NCI-H748 treated with DMSO at 0.1 percent for 48 hours (cell line): Measurements from ENCODE around the gene CNOT9.
"Not testable (repeated sequence)": the region's sequence is repeated elsewhere in the genome, so short reads cannot be mapped to it uniquely, and the experiment has no call there.

ENCODE experiments used
- DNase-seq: peaks from one replicate; lab custom pipeline; 2025; lab: John Stamatoyannopoulos, UW

CNOT9 gene

DNA sequence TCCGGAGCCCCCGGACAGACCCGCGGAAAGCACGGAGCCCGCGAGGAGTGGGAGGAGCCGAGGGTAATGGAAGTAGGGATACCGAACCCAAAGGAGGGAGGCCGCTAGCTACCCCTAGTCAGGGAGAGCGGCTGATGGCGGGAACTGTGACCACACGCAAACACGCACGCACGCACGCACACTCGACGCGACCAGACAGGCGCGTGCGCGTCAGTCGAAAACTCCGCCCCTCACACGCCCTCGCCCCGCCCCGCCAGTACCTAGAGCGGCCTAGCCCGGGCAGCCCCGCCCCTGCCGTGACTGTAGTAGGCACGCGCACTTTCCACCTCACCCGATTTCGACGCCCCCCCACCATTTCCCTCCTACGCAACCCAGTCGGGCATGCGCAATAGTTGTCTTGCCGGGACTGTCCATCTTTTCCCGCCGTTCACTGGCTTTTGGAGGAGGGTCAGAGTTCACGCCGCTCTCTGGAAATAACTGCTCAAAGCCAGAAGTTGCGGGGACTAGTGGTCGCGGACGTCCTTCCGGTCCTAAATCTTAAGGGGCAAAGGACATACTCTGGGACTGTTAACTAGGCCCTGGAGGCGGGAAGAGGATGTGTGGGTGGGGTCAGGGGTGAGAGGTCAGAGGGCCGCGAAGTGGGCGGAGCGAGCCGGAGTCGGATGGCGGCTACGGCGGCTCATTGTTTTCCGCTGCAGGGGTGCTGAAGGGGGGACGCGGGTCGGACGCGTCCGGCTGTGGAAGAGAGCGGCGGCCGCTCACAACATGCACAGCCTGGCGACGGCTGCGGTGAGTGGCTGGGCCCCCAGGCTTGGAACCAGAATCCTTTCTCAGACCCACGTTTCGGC, at the start of gene CNOT9, which contains the start of gene USP37:
Gene CNOT9 (plus strand): TSS at position 650 of the 848 bp plus-strand sequence. CDS start 116 bp downstream, at position 766.
Gene USP37 (minus strand): TSS at position 162 of the 848 bp plus-strand sequence. CDS start 9,698 bp downstream, outside the sequence.
- DNase-seq = peak; percentile 97

DNA sequence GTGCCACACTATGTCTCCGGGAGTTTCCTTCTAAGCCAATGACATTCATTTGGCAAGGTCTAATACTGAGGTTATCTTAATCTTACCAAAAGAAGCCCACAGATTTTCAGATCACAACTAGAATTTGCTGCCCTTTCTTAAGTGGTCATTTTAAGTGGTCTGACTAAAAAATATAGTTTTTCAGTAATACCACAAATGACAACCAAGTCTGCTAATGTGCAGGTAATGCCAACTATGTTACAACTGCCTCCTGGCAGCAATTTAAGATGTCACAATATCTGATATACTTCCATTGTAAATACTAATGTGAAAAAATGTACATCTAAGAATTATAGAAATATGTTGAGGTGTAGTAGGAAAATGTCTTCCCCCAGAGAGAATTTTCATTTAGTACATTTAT, 49.8 kb upstream of the CNOT9 start:
- no peak for DNase-seq

DNA sequence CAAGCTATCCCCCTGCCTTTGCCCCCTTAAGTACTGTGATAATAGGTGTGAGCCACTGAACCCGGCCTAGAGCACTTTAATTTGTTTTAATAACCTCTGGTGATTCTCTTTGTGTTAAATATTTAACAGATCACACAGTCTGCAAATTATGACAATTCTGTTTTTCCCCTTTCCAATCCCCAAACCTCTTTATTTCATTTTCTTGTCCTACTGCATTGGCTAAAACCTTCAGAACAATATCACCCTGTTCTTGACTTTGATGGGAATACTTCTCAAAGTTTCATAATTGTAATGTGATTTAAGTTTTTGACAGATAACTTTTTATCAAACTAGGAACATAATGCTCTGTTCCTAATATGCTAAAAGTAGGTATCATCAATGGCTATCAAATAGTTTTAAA, 45.0 kb upstream of the CNOT9 start:
- DNase-seq = no peak

DNA sequence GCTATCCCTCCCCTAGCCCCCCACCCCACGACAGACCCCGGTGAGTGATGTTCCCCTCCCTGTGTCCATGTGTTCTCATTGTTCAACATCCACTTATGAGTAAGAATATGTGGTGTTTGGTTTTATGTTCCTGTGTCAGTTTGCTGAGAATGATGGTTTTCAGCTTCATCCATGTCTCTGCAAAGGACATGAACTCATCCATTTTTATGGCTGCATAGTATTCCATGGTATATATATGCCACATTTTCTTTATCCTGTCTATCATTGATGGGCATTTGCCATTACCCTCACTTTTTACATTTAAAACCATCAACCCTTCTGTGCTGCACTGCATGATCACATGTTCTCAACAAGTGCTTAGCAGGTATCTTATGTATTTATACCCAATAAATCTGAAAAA, 40.2 kb upstream of the CNOT9 start:
- DNase-seq = not testable (repeated sequence)

GRCh38 chr2:218529990-218530389, 38.6 kb upstream of the CNOT9 start:
- no peak for DNase-seq

- DNase-seq = no peak
Observed at GRCh38 chr2:218536804-218537494, 31.7 kb upstream of the CNOT9 start.

- DNase-seq = no peak
Observed at GRCh38 chr2:218540015-218540414, 28.6 kb upstream of the CNOT9 start.

DNA sequence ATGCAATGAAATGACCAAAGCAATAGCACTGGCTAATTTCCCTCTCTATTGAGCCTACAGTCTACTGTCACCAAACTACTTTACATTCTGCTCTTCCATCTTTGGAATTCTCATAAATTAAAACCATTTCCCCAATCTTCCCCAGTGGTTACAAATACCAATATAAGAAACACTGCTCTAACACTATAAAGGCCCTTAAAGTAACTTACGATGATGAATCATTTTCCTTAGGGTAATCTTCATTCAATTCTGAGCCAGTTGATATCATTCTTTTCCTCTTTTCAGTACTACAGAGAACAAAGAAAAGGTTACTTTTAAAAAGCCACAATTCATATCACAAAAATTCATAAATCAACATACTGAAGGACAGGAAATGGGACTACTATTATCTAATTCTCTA, 22.6 kb upstream of the CNOT9 start:
- no peak for DNase-seq

DNA sequence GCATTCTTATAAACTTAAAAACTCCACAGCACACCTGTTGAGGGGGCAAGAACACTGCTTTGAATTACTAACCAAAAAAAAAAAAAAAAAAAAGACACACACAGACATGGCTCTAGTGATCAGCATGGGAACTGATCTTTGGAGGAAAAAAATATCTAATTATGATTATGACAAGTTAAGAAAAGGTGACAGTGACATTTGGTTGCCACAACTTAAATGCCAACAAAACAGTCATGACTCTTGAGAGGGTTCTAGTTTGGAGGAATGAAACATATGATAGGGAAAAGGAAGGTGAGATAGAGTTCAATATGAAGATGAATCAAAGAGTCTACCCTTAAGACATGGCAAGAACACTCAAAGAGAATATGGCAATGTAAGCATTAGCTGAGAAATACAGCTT, 21.1 kb upstream of the CNOT9 start:
- no peak for DNase-seq

GRCh38 chr2:218547978-218548377, 20.7 kb upstream of the CNOT9 start:
- DNase-seq = no peak

- DNase-seq = not testable (repeated sequence)
Observed at GRCh38 chr2:218554225-218554624, 14.4 kb upstream of the CNOT9 start.

DNA sequence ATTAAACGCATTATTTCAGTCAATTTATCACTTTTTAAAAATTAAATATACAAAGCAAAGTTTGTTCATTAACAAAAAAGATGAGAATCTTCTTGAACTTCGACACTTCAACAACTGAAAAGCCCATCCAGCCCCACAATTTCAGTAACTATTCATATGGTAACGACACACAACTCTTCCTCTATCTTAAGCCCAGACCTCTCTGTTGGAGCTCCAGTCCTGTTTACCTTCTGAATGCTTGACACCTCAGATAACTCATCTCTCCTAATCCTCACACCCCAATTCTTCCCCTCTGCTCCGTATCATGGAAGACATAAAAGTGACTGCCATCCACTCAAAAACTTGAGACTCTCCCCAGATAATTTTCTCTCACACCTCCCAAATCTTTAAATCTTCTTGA, 13.1 kb upstream of the CNOT9 start:
- DNase-seq = no peak

DNA sequence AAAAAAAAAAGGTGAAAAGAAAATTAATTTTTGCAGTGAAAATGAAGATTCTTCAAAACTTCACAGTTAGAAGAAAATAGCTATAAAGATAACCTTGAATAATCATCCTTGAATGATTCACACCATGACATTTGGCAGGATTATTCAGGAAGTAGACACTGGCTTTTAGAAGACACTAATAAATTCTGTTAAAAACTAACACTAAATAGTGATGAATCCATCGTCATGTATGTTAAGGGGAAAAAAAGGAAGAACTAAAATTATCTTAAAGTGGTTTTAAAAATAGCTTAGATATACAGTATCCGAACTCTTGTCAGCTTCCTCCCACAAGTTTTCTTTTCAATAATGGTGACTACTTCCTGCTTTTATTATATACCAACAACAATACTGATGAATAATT, 10.7 kb upstream of the CNOT9 start:
- no peak for DNase-seq

DNA sequence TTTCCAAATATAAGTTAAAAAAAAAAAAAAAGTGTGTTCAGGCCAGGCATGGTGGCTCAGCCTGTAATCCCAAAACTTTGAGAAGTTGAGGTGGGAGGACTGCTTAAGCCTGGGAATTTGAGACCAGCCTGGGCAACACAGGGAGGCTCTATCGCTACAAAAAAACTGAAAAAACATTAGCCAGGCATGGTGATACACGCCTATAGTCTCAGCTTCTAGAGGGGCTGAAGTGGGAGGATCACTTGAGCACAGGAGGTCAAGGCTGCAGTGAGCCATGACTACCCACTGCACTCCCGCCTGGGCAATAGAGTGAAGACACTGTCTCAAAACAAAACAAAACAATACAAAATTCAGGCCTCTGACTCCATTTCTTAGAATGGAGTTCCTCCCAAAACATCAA, 9.7 kb upstream of the CNOT9 start:
- no peak for DNase-seq

GRCh38 chr2:218564056-218564455, 4.6 kb upstream of the CNOT9 start:
- DNase-seq = no peak

DNA sequence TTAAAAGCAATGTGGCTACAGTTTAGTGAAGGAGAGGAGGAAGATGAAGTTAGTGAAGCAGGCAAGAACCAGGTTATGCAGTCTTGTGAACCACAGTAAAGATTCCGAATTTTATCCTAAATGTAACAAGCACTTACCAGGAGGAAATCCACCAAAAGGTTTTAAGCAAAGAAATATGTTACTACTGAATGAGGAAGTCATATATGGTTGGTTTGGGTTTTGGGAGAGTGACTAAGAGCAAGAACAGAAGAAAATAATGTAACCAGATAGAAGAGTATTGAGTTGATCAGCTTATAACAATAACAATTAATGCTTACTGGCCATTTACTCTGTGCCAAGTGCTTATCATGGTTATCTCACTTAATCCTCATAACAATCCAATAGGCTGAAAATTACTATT, 2.3 kb upstream of the CNOT9 start:
- no peak for DNase-seq

DNA sequence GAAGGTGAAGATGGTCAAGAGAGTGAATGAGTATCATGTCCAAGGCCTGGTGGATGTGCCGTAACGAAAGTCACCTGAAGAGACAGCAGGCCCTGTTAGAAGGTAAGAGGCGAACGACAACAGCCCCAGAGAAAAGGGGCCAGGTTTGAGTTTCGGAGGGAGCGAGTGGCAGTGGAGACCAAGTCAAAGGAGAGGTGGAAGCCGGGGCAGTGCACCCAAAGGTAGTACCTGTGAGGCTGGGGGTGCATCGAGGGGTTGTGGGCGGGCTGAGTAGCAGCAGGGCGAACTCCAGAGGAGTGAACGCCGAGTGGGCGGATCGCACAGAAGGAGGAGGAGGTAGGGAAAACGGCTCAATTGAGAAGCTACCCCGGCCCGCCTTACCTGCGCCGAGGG, 846 bp upstream of the CNOT9 start:
- peak; percentile 65 for DNase-seq

GRCh38 chr2:218569038-218569431, 396 bp downstream of the CNOT9 start:
- no peak for DNase-seq

GRCh38 chr2:218569661-218570500, 1.2 kb downstream of the CNOT9 start:
- no peak for DNase-seq

DNA sequence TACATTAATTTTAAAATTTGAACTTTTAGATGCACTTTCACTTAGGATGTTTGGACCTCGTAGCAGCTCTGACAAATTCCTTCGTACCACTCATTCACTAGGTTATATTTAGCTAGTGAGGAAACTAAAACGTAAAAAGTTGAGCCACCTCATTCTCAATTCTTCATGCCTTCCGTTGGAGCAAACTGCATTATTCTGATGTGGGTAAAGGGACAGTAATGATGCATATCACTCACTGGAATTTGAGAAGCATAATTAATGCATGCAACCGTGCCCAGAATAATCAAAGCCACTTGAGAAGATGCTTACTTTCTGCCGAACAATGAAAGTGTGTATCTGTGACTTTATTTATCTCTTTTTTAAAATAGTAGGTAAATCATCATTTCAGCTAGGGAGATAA, 2.2 kb downstream of the CNOT9 start:
- DNase-seq = no peak

GRCh38 chr2:218576854-218577253, 8.2 kb downstream of the CNOT9 start:
- DNase-seq = no peak

- DNase-seq = no peak
Observed at GRCh38 chr2:218577482-218578220, 9.0 kb downstream of the CNOT9 start.
